ENCODE data around the gene C1orf105. TPM values are rescaled to one million over a fixed set of nuclear protein-coding genes. Genes with fewer than 3 reads are reported as not detected.

C1orf105 gene
- total RNA-seq, 1 experiment from 2014 or later, result not detected

DNA sequence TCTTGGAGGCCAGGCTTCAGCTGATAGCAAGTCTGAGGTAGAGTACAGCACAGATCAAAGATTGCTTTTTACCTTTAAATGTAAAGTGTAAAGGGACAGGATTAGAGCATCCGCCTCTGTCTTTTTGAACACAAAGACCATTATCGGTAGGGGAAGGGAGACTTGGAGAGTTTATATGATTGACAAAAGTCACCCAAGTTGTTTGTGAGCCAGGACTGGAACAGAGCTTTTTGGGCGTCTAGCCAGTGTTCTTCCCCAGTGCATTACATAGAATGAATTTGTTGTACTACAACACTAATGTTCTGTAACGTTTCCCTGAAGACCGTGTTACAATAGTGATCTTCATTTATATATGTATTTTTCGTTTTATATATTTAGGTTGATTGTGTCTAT, 32.7 kb downstream of the C1orf105 start:
- Histone ChIP-seq H3K36me3 (ENCODE audit: insufficient read depth, low read length, poor library complexity, severe bottlenecking) (no peaks in the 10 kb centered on the region), H3K27ac (ENCODE audit: low read depth, low read length, poor library complexity, severe bottlenecking) (no peak overlapping the region), H3K9me3 (ENCODE audit: low read depth, low read length, poor library complexity, severe bottlenecking) (no peaks in the 10 kb centered on the region), H3K4me3 (ENCODE audit: low read depth, low read length, poor library complexity, severe bottlenecking) (no peak overlapping the region), H3K27me3 (replicated peaks; ENCODE audit: insufficient read depth, low read depth, low read length, poor library complexity) (no peaks in the 10 kb centered on the region), H3K4me1 (ENCODE audit: insufficient read depth, low read length, poor library complexity, severe bottlenecking) (no peaks in the 10 kb centered on the region)
- no TSS peak for BruUV-seq (replicated peaks)
- intact Hi-C loops (cut with micrococcal nuclease; ENCODE audit: unreplicated experiment), result no loop called here
- ChIA-PET CTCF (no interaction called here), POLR2A (ENCODE audit: low non-redundant PET) (no interaction called here)
- DNase-seq (ENCODE audit: low spot score), result no peak
- no peak for TF ChIP-seq EZH2 (IDR thresholded peaks at IDR 0.05; ENCODE audit: borderline replicate concordance, low read depth, low read length, poor library complexity, severe bottlenecking)
- no peak for TF ChIP-seq CTCF (conservative IDR thresholded peaks at IDR 0.05; ENCODE audit: low read depth, low read length)

- CTCF ChIA-PET, result no interaction called here
- no peaks in the 10 kb centered on the region for H3K4me1 ChIP-seq (ENCODE audit: insufficient read depth, low read length, poor library complexity, severe bottlenecking)
- intact Hi-C loops (cut with micrococcal nuclease; ENCODE audit: unreplicated experiment), result no loop called here
Measured at GRCh38 chr1:172453607-172454006, 33.1 kb downstream of the C1orf105 start.

GRCh38 chr1:172455451-172455850, 35.0 kb downstream of the C1orf105 start:
- H3K4me1 ChIP-seq (ENCODE audit: insufficient read depth, low read length, poor library complexity, severe bottlenecking), result no peaks in the 10 kb centered on the region
- intact Hi-C loops (cut with micrococcal nuclease; ENCODE audit: unreplicated experiment), result no loop called here
- H3K36me3 ChIP-seq (ENCODE audit: insufficient read depth, low read length, poor library complexity, severe bottlenecking), result no peaks in the 10 kb centered on the region
- POLR2A ChIA-PET (ENCODE audit: low non-redundant PET), result no interaction called here
- TF ChIP-seq EZH2 (IDR thresholded peaks at IDR 0.05; ENCODE audit: borderline replicate concordance, low read depth, low read length, poor library complexity, severe bottlenecking), result no peak
- TF ChIP-seq CTCF (conservative IDR thresholded peaks at IDR 0.05; ENCODE audit: low read depth, low read length), result no peak
- no peaks in the 10 kb centered on the region for H3K9me3 ChIP-seq (ENCODE audit: low read depth, low read length, poor library complexity, severe bottlenecking)
- no peak for DNase-seq (ENCODE audit: low spot score)
- H3K27me3 ChIP-seq (replicated peaks; ENCODE audit: insufficient read depth, low read depth, low read length, poor library complexity), result peaks cover 3% of the 10 kb centered on the region
- CTCF ChIA-PET, result no interaction called here
- no peak overlapping the region for H3K4me3 ChIP-seq (ENCODE audit: low read depth, low read length, poor library complexity, severe bottlenecking)
- H3K27ac ChIP-seq (ENCODE audit: low read depth, low read length, poor library complexity, severe bottlenecking), result no peak overlapping the region
- BruUV-seq (replicated peaks), result no TSS peak

More at GRCh38 chr1:172453607-172454006, 33.1 kb downstream of the C1orf105 start:
- Histone ChIP-seq H3K9me3 (ENCODE audit: low read depth, low read length, poor library complexity, severe bottlenecking) (no peaks in the 10 kb centered on the region), H3K27ac (ENCODE audit: low read depth, low read length, poor library complexity, severe bottlenecking) (no peak overlapping the region), H3K4me3 (ENCODE audit: low read depth, low read length, poor library complexity, severe bottlenecking) (no peak overlapping the region), H3K36me3 (ENCODE audit: insufficient read depth, low read length, poor library complexity, severe bottlenecking) (no peaks in the 10 kb centered on the region), H3K27me3 (replicated peaks; ENCODE audit: insufficient read depth, low read depth, low read length, poor library complexity) (no peaks in the 10 kb centered on the region)
- BruUV-seq (replicated peaks), result no TSS peak
- TF ChIP-seq EZH2 (IDR thresholded peaks at IDR 0.05; ENCODE audit: borderline replicate concordance, low read depth, low read length, poor library complexity, severe bottlenecking) (no peak), CTCF (conservative IDR thresholded peaks at IDR 0.05; ENCODE audit: low read depth, low read length) (no peak)
- no peak for DNase-seq (ENCODE audit: low spot score)
- POLR2A ChIA-PET (ENCODE audit: low non-redundant PET), result no interaction called here

All from A673 (cell line).